ENCODE measurements around the gene ATP8A1.

- no peak for TF ChIP-seq POLR2A (IDR thresholded peaks at IDR 0.05)
- no peak for TF ChIP-seq CTCF (IDR thresholded peaks at IDR 0.05)
These were observed 46.0 kb upstream of the ATP8A1 start for GRCh38 chr4:42702895-42703294.

Measured in prostate gland (tissue), 2 donors.